NCI-H128 (cell line): ENCODE measurements around the gene ENDOG.
"Not testable (repeated sequence)": the region's sequence is repeated elsewhere in the genome, so short reads cannot be mapped to it uniquely, and the experiment has no call there.

Experiments
- DNase-seq: peaks from one replicate; lab custom pipeline; 2025; ENCODE audit not compliant: unreplicated experiment; lab: John Stamatoyannopoulos, UW

Gene ENDOG

DNA sequence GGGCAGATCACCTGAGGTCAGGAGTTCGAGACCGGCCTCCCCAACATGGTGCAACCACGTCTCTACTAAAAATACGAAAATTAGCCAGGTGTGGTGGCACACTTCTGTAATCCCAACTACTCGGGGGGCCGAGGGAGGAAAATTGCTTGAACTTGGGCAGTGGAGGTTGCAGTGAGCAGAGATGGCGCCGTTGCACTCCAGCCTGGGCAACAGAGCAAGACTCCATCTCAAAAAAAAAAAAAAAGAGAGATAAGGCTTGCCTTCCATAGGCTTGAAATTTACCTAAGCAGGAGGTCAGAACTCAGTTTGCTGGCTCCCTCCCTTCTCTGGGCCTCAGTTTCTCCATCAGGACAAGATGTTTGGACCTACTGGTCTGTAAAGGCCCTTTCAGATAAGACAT is 10.0 kb downstream of the ENDOG start:
- DNase-seq: no peak

DNA sequence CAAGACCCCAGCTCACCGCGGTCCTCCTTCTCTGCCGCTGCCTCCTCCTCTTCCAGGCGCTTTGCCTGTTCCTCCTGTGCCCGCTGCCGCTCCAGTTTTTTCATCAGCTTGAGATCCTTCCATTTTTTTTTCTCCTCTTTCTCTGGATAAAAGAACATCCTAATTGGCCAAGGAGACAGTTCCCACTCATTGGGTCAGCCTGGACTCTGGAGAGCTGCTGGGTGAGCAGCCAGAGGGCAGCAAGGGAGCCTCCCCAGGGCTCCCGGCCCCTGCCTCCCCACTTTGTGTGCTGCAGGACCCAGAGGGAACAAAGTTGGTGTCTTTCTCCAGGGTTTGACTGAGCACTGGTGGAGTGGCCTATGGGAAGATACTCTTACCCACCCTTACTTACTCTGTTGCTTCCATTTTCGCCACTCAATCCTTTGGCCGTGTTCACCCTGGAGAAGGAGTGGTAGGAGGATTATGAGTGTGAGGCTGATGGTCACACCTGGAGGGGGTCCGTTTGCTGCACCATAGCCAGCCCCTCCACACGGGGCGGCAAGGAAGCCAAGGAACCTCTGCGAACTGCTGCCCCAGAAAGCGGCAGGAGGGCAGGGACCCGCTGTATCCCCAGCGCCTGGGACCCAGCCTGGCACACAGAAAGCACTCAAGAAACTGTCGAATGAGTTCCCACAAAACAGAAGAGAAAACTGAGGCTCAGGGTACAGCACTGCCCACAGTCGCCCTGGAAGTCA is 10.6 kb downstream of the ENDOG start:
- DNase-seq: no peak

GRCh38 chr9:128829477-128830251 is 11.4 kb downstream of the ENDOG start, which contains the start of gene SPOUT1:
Gene SPOUT1 (minus strand): TSS chr9:128829794. CDS start chr9:128829780, 14 bp downstream.
- DNase-seq: peak; percentile 83

- DNase-seq: no peak
These were observed 15.4 kb downstream of the ENDOG start for GRCh38 chr9:128833696-128834095.

GRCh38 chr9:128835246-128836210 is 17.2 kb downstream of the ENDOG start:
- DNase-seq: no peak

- DNase-seq: no peak
These were observed 18.3 kb downstream of the ENDOG start for GRCh38 chr9:128836509-128837145.

- no peak for DNase-seq
These were observed 20.0 kb downstream of the ENDOG start for GRCh38 chr9:128838338-128838737.

DNA sequence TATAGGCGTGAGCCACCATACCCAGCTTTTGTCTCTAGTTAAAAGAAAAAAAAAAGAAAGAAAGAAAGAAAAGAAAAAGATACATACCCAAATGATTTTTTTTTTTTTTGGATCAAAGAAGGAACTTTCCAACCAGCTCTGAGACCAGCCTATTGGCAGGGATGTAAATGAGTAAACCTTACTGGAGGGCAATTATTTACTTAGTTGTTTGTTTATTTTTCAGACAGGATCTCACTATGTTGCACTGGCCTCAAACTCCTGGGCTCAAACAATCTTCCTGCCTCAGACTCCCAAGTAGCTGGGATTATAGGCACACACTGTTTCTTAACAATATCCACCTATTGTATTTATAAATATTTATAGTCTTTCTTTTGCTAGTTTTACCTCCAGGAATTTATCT is 22.2 kb downstream of the ENDOG start:
- no peak for DNase-seq

DNA sequence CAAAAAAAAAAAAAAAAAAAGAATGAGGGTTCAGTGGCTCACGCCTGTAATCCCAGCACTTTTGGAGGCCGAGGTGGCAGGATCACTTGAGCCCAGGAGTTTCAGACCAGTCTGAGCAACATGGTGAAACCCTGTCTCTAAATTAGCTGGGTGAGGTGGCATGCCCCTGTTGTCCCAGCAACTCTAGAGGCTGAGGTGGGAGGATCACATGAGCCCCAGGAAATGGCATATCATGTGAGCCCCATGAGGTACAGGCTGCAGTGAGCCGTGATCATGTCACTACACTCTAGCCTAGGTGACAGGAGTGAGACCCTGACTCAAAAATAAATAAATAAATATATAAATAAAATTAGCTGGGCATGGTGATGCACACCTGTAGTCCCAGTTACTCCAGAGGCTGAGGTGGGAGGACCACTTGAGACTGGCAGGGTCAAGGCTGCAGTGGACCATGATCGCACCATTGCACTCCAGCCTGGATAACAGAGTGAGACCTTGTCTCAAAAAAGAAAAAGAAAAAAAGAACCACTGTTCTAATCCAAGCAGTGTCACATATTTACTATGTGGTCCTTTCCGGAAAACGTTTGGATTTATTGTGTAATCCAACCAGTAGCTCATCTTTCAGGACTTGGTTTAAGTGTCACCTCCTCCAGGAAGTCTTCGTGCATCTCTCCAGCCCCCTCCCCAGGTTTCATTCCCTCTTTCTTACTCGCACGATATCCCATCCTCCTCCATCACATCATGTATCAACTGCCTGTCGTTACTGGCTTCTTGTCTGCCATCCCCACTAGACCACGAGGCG is 23.6 kb downstream of the ENDOG start:
- no peak for DNase-seq

- DNase-seq: not testable (repeated sequence)
These were observed 24.9 kb downstream of the ENDOG start for GRCh38 chr9:128843171-128843570.

DNA sequence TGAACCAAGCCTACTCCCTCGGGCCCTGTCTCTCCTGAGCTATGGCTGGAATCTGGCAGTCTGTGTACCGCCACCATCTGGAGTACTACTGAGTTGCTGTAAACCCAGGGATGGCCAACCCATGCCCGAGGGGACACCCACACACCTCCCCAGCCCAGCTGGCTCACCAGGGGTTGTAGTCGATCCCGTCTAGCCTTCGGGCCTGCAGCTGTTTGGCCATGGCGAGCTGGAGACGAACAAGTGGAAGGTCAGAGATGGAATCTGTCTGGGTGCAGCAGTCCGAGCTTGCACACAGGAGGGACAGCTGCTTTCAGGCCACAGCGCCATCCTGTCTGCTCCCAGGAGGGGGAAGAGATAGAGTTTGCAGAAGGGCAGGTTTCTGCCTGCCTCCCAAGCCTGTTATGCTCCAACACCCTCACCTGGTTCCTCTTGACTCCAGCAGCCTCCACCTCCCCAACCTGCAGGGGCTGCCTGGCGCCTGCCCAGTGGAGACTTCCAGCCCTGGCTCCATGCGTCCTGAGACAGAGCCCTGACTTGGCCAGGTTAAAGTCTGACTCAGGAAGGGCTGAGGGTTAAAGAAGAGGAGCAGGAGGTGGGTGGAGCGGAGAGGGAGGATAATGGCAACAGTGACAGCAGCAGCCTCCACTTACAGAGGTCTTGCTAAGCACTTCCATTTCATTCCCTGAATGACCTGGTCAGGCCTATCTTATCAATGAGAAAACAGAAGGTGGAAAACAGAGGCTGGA is 27.1 kb downstream of the ENDOG start:
- DNase-seq: no peak

DNA sequence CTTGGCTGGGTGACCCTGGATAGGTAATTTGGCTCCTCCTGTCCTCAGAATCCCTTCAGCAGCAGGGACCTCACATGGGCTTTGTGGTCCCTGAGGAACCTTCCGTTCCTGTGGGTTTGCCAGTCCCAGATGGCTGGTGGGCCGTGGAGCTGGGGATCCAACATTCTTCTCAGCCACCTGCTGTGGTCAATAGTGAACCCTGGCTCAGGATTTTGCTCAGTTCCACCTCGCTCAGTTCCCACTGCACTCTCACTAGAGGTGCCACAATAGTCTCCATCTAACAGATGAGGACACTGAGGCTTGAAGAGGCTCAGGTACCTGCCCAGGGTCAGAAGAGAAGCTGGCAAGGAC is 28.4 kb downstream of the ENDOG start:
- DNase-seq: no peak

DNA sequence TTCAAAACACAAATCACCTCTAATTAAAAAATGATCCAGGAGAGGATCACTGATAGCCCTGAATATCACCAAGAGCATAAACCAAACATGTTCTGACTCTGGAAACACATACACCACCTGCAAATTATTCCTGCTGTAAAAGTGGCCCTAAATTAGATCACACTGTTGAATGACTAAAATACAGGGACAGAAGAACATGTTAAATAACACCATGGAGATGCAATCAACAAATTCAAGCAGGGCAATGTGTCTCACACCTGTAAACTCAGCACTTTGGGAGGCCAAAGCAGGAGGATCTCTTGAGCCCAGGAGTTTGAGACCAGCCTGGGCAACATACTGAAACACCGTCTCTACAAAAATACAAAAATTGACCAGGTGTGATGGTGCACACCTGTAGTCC is 29.5 kb downstream of the ENDOG start:
- DNase-seq: no peak

GRCh38 chr9:128851024-128851423 is 32.7 kb downstream of the ENDOG start:
- not testable (repeated sequence) for DNase-seq

DNA sequence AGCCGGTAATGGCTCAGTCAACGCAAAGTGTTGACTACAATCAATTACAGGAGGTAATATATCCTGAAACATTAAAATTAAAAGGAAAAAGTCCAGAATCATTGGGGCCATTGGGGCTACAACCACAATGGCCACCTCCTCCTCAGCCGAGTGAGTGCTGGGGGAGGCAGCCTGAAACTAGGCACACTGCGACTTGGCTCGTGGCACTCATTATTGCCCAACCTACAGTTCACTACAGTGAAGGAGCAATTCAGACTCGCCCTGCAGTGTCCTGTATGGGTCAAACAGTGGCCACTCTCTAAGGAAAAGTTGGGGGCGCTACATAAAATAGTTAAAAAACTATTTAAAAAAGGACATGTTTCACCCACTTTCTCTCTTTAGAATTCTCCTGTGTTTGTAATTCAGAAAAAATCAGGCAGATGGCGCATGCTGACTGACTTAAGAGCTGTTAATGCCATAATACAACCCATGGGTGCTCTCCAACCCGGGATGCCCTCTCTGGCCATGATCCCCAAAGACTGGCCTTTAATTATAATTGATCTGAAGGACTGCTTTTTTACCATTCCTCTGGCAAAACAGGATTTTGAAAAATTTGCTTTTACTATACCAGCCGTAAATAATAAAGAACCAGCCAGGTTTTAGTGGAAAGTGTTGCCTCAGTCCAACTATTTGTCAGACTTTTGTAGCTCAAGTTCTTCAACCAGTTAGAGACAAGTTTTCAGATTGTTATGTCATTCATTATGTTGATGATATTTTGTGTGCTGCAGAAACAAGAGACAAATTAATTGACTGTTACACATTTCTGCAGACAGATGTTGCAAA is 33.7 kb downstream of the ENDOG start:
- not testable (repeated sequence) for DNase-seq

- not testable (repeated sequence) for DNase-seq
These were observed 34.3 kb downstream of the ENDOG start for GRCh38 chr9:128852646-128853045.

GRCh38 chr9:128854454-128854853 is 36.2 kb downstream of the ENDOG start:
- not testable (repeated sequence) for DNase-seq

GRCh38 chr9:128858476-128858875 is 40.2 kb downstream of the ENDOG start:
- DNase-seq: not testable (repeated sequence)
